Measurements from ENCODE around the gene STC2. TPM values are rescaled to one million over a fixed set of nuclear protein-coding genes. Genes with fewer than 3 reads are reported as not detected.

Gene STC2
- total RNA-seq, 2 donors from 2014 or later = 9.9 to 35.0 TPM

- DNase-seq = peak; percentile 77 to 81 (median 79)
- no peaks in the 10 kb centered on the region for H3K36me3 ChIP-seq (replicated peaks in 1 of 2; ENCODE audit: insufficient read depth in 1 of 2, low read depth in 2 of 2)
Measured at GRCh38 chr5:173293817-173294672, 34.2 kb downstream of the STC2 start.

GRCh38 chr5:173291722-173292658 lies 36.2 kb downstream of the STC2 start:
- WGBS, 2 donors = 67 to 69% methylated on average over 9 of the region's 9 CpGs
- Histone ChIP-seq H3K4me3 (no peak overlapping the region), H3K9me3 (no peaks in the 10 kb centered on the region), H3K36me3 (replicated peaks in 1 of 2; ENCODE audit: insufficient read depth in 1 of 2, low read depth in 2 of 2) (no peaks in the 10 kb centered on the region), H3K4me1 (peaks cover 10% of the 10 kb centered on the region), H3K27ac (no peak overlapping the region), H3K27me3 (no peaks in the 10 kb centered on the region)
- intact Hi-C loops (cut with DNase I) = loop anchor here (5.0 kb wide), 1 partner anchor 285 kb away; no protein-coding TSS in a partner anchor
- no peak for ATAC-seq
- TF ChIP-seq CTCF (IDR thresholded peaks at IDR 0.05) (no peak), POLR2A (IDR thresholded peaks at IDR 0.05) (no peak)
- no peak for DNase-seq

More at GRCh38 chr5:173293817-173294672, 34.2 kb downstream of the STC2 start:
- H3K4me3 ChIP-seq = no peak overlapping the region
- intact Hi-C loops (cut with DNase I) = loop anchor here (5.0 kb wide), 1 partner anchor 283 kb away; no protein-coding TSS in a partner anchor
- no peak overlapping the region for H3K27ac ChIP-seq
- whole genome bisulfite sequencing, 2 donors = 4 to 16% methylated on average over 25 to 37 of the region's 37 CpGs
- peaks cover 29% of the 10 kb centered on the region for H3K4me1 ChIP-seq
- no peaks in the 10 kb centered on the region for H3K9me3 ChIP-seq
- no peaks in the 10 kb centered on the region for H3K27me3 ChIP-seq
- TF ChIP-seq CTCF (IDR thresholded peaks at IDR 0.05) (peak; percentile 71 to 93 (median 91)), POLR2A (IDR thresholded peaks at IDR 0.05) (no peak)
- peak; percentile 58 for ATAC-seq

- Histone ChIP-seq H3K27ac (no peak overlapping the region), H3K36me3 (replicated peaks in 1 of 2; ENCODE audit: insufficient read depth in 1 of 2, low read depth in 2 of 2) (no peaks in the 10 kb centered on the region), H3K9me3 (no peaks in the 10 kb centered on the region), H3K4me3 (no peak overlapping the region), H3K4me1 (peaks cover 8% of the 10 kb centered on the region), H3K27me3 (no peaks in the 10 kb centered on the region)
- TF ChIP-seq POLR2A (IDR thresholded peaks at IDR 0.05) = no peak
- TF ChIP-seq CTCF (IDR thresholded peaks at IDR 0.05) = no peak
- no peak for ATAC-seq
- no peak for DNase-seq
- intact Hi-C loops (cut with DNase I) = loop anchor here (5.0 kb wide), 1 partner anchor 287 kb away; no protein-coding TSS in a partner anchor
- 35 to 41% methylated on average over 12 of the region's 12 CpGs for WGBS, 2 donors
Measured at GRCh38 chr5:173290477-173291131, 37.6 kb downstream of the STC2 start.

GRCh38 chr5:173289372-173289771 lies 38.8 kb downstream of the STC2 start:
- Histone ChIP-seq H3K4me1 (peaks cover 8% of the 10 kb centered on the region), H3K27me3 (no peaks in the 10 kb centered on the region), H3K36me3 (replicated peaks in 1 of 2; ENCODE audit: insufficient read depth in 1 of 2, low read depth in 2 of 2) (no peaks in the 10 kb centered on the region), H3K27ac (no peak overlapping the region), H3K4me3 (no peak overlapping the region), H3K9me3 (no peaks in the 10 kb centered on the region)
- 65 to 67% methylated on average over 3 of the region's 3 CpGs for WGBS, 2 donors
- ATAC-seq = no peak
- intact Hi-C loops (cut with DNase I) = loop anchor here (5.0 kb wide), 1 partner anchor 43 kb away; no protein-coding TSS in a partner anchor
- no peak for DNase-seq
- no peak for TF ChIP-seq CTCF (IDR thresholded peaks at IDR 0.05)
- TF ChIP-seq POLR2A (IDR thresholded peaks at IDR 0.05) = no peak
